ENCODE results near the gene USH1G.

USH1G gene

GRCh38 chr17:74952431-74953133 lies 29.5 kb upstream of the USH1G start:
- TF ChIP-seq, protein P1, sequence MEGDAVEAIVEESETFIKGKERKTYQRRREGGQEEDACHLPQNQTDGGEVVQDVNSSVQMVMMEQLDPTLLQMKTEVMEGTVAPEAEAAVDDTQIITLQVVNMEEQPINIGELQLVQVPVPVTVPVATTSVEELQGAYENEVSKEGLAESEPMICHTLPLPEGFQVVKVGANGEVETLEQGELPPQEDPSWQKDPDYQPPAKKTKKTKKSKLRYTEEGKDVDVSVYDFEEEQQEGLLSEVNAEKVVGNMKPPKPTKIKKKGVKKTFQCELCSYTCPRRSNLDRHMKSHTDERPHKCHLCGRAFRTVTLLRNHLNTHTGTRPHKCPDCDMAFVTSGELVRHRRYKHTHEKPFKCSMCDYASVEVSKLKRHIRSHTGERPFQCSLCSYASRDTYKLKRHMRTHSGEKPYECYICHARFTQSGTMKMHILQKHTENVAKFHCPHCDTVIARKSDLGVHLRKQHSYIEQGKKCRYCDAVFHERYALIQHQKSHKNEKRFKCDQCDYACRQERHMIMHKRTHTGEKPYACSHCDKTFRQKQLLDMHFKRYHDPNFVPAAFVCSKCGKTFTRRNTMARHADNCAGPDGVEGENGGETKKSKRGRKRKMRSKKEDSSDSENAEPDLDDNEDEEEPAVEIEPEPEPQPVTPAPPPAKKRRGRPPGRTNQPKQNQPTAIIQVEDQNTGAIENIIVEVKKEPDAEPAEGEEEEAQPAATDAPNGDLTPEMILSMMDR (IDR thresholded peaks at IDR 0.05; ENCODE audit: low read depth, low read length), result no peak
- no peak overlapping the region for H3K4me3 ChIP-seq (ENCODE audit: low read depth, low read length)

GRCh38 chr17:74951680-74952421 lies 28.8 kb upstream of the USH1G start:
- TF ChIP-seq, protein P1 (IDR thresholded peaks at IDR 0.05; ENCODE audit: low read depth, low read length), result no peak
- no peak overlapping the region for H3K4me3 ChIP-seq (ENCODE audit: low read depth, low read length)

GRCh38 chr17:74951065-74951464 lies 28.0 kb upstream of the USH1G start:
- H3K4me3 ChIP-seq (ENCODE audit: low read depth, low read length), result no peak overlapping the region
- TF ChIP-seq, protein P1 (IDR thresholded peaks at IDR 0.05; ENCODE audit: low read depth, low read length), result no peak

- no peak overlapping the region for H3K4me3 ChIP-seq (ENCODE audit: low read depth, low read length)
- TF ChIP-seq, protein P1 (IDR thresholded peaks at IDR 0.05; ENCODE audit: low read depth, low read length), result no peak
Observed at GRCh38 chr17:74950207-74950606, 27.2 kb upstream of the USH1G start.

- TF ChIP-seq, protein P1 (IDR thresholded peaks at IDR 0.05; ENCODE audit: low read depth, low read length), result no peak
- no peak overlapping the region for H3K4me3 ChIP-seq (ENCODE audit: low read depth, low read length)
Observed at GRCh38 chr17:74949455-74950115, 26.5 kb upstream of the USH1G start.

- H3K4me3 ChIP-seq (ENCODE audit: low read depth, low read length), result no peak overlapping the region
- TF ChIP-seq, protein P1 (IDR thresholded peaks at IDR 0.05; ENCODE audit: low read depth, low read length), result no peak
Observed at GRCh38 chr17:74947041-74947754, 24.1 kb upstream of the USH1G start.

Data from WI38 (cell line).